ENCODE measurements around the gene PIAS4. TPM values are rescaled to one million over a fixed set of nuclear protein-coding genes. Genes with fewer than 3 reads are reported as not detected.

Gene PIAS4
- total and polyA plus RNA-seq, 9 of the 15 experiments (the other 6 are each of a cell fraction or from before 2014, with no cell fraction given): 0.27 to 34.9 (median 14.4) TPM

GRCh38 chr19:4064496-4065260, 57.1 kb downstream of the PIAS4 start (continued):
- TF ChIP-seq, protein P1, sequence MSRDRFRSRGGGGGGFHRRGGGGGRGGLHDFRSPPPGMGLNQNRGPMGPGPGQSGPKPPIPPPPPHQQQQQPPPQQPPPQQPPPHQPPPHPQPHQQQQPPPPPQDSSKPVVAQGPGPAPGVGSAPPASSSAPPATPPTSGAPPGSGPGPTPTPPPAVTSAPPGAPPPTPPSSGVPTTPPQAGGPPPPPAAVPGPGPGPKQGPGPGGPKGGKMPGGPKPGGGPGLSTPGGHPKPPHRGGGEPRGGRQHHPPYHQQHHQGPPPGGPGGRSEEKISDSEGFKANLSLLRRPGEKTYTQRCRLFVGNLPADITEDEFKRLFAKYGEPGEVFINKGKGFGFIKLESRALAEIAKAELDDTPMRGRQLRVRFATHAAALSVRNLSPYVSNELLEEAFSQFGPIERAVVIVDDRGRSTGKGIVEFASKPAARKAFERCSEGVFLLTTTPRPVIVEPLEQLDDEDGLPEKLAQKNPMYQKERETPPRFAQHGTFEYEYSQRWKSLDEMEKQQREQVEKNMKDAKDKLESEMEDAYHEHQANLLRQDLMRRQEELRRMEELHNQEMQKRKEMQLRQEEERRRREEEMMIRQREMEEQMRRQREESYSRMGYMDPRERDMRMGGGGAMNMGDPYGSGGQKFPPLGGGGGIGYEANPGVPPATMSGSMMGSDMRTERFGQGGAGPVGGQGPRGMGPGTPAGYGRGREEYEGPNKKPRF (IDR thresholded peaks at IDR 0.05; ENCODE audit: low read depth, low read length): no peak
- no peak for TF ChIP-seq THRB (CRISPR knock-in tag; conservative IDR thresholded peaks at IDR 0.05)
- no peak for TF ChIP-seq HIVEP1 (CRISPR knock-in tag; IDR thresholded peaks at IDR 0.05)
- TF ChIP-seq SNIP1 (IDR thresholded peaks at IDR 0.05; ENCODE audit: low read depth): no peak
- TF ChIP-seq RUNX1 (IDR thresholded peaks at IDR 0.05; ENCODE audit: low read depth): no peak; the same call in 1 of the 2 replicates
- TF ChIP-seq CLOCK (CRISPR knock-in tag; IDR thresholded peaks at IDR 0.05; ENCODE audit: borderline replicate concordance): no peak
- TF ChIP-seq, protein P2, sequence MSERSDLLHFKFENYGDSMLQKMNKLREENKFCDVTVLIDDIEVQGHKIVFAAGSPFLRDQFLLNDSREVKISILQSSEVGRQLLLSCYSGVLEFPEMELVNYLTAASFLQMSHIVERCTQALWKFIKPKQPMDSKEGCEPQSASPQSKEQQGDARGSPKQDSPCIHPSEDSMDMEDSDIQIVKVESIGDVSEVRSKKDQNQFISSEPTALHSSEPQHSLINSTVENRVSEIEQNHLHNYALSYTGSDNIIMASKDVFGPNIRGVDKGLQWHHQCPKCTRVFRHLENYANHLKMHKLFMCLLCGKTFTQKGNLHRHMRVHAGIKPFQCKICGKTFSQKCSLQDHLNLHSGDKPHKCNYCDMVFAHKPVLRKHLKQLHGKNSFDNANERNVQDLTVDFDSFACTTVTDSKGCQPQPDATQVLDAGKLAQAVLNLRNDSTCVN (CRISPR knock-in tag; IDR thresholded peaks at IDR 0.05): no peak
- no peak for TF ChIP-seq TCF3 (CRISPR knock-in tag; IDR thresholded peaks at IDR 0.05)
- no peak for TF ChIP-seq HDAC3 (IDR thresholded peaks at IDR 0.05; ENCODE audit: borderline replicate concordance, partially characterized antibody)
- no peak for TF ChIP-seq ZMIZ1 (IDR thresholded peaks at IDR 0.05; ENCODE audit: low read depth in 2 of 2, low read length in 2 of 2)
- TF ChIP-seq PYGO2 (tag; IDR thresholded peaks at IDR 0.05): no peak
- TF ChIP-seq OTX1 (CRISPR knock-in tag; IDR thresholded peaks at IDR 0.05): no peak
- TF ChIP-seq FOXK2 (conservative IDR thresholded peaks at IDR 0.05 in 1 of 2, IDR thresholded peaks at IDR 0.05 in 1 of 2; ENCODE audit: low read depth in 2 of 2): no peak
- TF ChIP-seq ZNF444 (CRISPR knock-in tag; IDR thresholded peaks at IDR 0.05): no peak
- no peak for TF ChIP-seq C11orf30 (IDR thresholded peaks at IDR 0.05; ENCODE audit: low read depth)
- no peak for TF ChIP-seq MCM5 (IDR thresholded peaks at IDR 0.05; ENCODE audit: low read depth)
- TF ChIP-seq FOXA1 (IDR thresholded peaks at IDR 0.05; ENCODE audit: borderline replicate concordance): no peak
